HG02981 (cell line): ENCODE data around the gene SYCN.

Experiments
- ATAC-seq: cut with Tn5 transposase; IDR thresholded peaks from one replicate; pipeline ENCODE4 v1.9.1; 2021; ENCODE audit warnings: mild to moderate bottlenecking, moderate library complexity; ENCODE audit not compliant: unreplicated experiment

SYCN gene

DNA sequence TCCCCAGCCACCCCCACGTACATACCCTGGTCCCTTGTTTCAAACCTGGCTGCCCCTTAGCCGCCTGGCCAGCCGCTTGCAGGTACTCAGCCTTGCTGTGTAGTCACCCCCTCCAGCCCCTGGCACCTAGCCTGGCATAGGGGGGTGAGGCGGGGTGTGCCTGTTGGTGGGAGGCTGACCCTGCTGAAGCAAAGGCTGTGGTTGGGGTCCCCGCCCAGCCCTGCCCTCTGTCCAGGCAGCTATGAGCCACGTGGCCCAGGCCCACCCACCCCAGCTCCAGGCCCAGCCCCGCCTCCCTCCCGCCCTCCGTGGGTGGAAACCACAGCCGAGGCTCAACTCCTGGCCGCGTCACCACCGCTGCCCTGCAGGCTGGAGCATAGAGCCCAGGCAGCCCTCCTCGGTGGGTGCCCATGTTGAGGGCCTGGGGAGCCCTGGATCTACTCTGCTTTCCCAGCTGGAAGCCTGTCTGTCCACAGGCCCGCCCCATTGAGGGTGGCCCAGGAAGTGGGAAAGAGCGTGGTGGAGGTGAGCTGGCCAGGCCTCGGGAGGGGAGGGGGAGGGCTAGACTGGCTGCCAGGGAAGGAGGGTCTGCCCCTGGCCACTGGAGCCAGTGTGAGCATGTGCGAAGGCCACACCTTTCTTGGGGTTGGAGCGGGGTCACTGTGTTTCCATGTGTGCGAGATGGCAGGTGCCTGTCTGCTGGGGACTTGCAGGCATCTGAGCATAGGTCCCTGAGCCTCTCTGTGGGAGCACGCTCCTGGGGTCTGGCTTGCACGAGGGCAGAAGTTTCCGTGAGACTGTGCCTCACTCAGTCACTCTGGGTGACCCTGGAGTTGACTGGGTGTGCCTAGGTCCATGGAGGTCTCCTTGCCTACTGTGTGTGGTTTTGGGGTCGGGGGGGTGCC is 47.5 kb downstream of the SYCN start:
- ATAC-seq, result no peak

GRCh38 chr19:39155741-39156140 is 48.3 kb downstream of the SYCN start:
- no peak for ATAC-seq

DNA sequence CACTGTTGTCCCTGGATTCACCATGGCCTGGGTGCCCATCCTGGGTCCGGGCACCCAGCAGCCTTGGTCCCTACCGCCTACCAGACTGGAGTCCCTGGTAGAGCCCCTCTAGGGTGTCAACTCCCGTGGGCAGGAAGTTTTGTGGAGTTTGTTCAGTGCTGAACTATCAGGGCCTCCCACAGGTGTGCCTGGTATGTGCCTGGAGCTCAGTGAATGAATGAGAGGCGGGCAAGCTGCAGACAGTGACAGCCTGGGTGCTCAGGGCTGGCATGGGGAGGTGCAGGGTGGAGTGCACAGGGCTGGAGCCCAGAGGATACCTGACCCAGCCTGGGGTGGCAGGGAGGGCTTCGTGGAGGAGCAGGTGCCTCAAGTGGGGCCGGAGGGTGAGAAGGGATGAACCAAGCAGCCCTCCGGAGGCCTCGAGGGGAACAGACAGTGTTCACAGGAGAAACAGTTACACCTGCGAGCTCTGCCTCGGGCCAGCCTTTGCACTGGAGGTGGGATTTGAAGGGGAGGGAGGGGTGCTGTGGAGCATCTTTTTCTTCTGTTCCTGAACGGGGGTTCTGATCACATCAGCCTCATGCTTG is 48.9 kb downstream of the SYCN start:
- no peak for ATAC-seq

DNA sequence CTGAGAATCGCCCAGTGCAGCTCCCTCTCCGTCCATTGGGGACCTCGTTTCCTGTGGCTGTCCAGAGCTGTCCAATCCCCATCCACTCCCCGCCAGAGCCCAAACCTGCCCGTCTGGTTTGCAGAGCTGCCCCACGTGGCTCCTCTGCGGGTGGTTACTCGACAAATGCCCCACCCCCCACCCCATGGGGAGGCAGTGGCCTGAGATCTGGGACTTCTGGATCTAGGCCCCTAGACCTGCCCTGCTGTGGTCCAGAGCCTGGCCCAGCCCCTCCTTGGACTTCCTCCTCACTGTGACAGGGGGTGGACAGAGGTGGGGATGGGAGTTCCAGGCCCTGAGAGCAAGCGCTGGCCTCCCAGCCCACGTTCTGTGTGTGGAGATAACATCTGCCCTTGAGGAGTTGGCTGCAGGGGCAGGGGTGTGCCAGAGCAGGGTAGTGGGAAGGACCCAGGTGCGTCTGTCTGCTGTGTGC is 49.4 kb downstream of the SYCN start:
- no peak for ATAC-seq

DNA sequence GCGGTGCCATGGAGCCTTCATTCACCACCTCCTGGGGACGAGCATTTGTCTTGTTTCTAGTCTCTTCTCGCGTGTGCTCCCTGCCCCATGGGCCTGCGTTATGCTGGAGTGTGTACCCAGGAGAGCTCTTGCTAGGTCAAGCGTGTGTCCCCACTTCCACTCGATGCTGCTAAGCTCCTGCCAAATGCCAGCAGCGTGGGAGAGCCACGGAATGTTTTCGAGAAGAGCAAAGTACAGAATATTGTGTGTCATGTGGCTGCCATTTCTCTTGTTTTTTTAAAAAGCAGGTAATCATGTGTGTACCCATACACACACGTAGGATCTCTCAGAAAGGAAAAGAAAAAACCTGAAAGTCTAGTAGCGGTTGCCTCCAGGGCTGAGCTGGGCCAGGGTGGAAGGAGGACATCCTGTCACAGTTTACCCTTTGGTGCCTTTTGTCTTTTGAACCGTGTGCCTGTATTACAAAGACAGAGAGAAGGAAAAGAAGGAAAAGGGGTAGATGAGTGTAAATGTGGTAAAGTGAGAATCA is 49.9 kb downstream of the SYCN start:
- ATAC-seq, result no peak
